NB4 (cell line): ENCODE results near the gene DCAF4L1.
A peak's percentile ranks its signal among the peaks of the same experiment; 100 is the strongest.

Experiments
- DNase-seq: peaks from one replicate; pipeline ENCODE4 v3.0.0; 2010; ENCODE audit warnings: low read depth
- H3K4me3 ChIP-seq: one replicate; pipeline ENCODE4 v1.5.1; 2011; ENCODE audit warnings: mild to moderate bottlenecking, low read depth, low read length, moderate library complexity
- CTCF ChIP-seq: IDR thresholded peaks from one replicate; pipeline ENCODE4 v1.5.1; 2012; ENCODE audit warnings: low read depth, low read length
- MAX ChIP-seq: IDR thresholded peaks from 2 replicates; pipeline ENCODE4 v1.6.1; 2011; ENCODE audit warnings: low read depth, low read length
- MYC ChIP-seq: IDR thresholded peaks from 2 replicates; pipeline ENCODE4 v1.6.1; 2011; ENCODE audit warnings: low read depth, low read length
- POLR2A ChIP-seq: IDR thresholded peaks from 2 replicates; pipeline ENCODE4 v1.6.1; 2011; ENCODE audit warnings: mild to moderate bottlenecking; ENCODE audit not compliant: insufficient read length; ENCODE audit errors: extremely low read depth

DCAF4L1 gene

GRCh38 chr4:41991916-41992767, 10.6 kb downstream of the DCAF4L1 start:
- DNase-seq, result peak; percentile 26
- H3K4me3 ChIP-seq, result peak overlapping the region; percentile 74
- no peak for TF ChIP-seq POLR2A
- no peak for TF ChIP-seq MAX

- no peak for TF ChIP-seq POLR2A
- no peak for TF ChIP-seq CTCF
- TF ChIP-seq MYC, result no peak
- TF ChIP-seq MAX, result no peak
- H3K4me3 ChIP-seq, result peak overlapping the region; percentile 74
- peak; percentile 19 for DNase-seq
Observed at GRCh38 chr4:41992967-41993857, 11.7 kb downstream of the DCAF4L1 start.

- peak; percentile 21 for DNase-seq
- H3K4me3 ChIP-seq, result no peak overlapping the region
- TF ChIP-seq POLR2A (no peak), CTCF (peak; percentile 13)
Observed at GRCh38 chr4:41994461-41994985, 13.0 kb downstream of the DCAF4L1 start.

GRCh38 chr4:41998019-41998418, 16.5 kb downstream of the DCAF4L1 start:
- TF ChIP-seq CTCF (no peak), POLR2A (no peak), MYC (no peak), MAX (no peak)
- DNase-seq, result no peak

GRCh38 chr4:41999321-41999720, 17.8 kb downstream of the DCAF4L1 start:
- no peak overlapping the region for H3K4me3 ChIP-seq
- TF ChIP-seq MYC (no peak), CTCF (no peak), MAX (no peak), POLR2A (no peak)
- DNase-seq, result no peak

More at GRCh38 chr4:41998019-41998418, 16.5 kb downstream of the DCAF4L1 start:
- no peak overlapping the region for H3K4me3 ChIP-seq
